ENCODE measurements around the gene CUL4B.
"Not testable (repeated sequence)": the region's sequence is repeated elsewhere in the genome, so short reads cannot be mapped to it uniquely, and the experiment has no call there.

The CUL4B gene

DNA sequence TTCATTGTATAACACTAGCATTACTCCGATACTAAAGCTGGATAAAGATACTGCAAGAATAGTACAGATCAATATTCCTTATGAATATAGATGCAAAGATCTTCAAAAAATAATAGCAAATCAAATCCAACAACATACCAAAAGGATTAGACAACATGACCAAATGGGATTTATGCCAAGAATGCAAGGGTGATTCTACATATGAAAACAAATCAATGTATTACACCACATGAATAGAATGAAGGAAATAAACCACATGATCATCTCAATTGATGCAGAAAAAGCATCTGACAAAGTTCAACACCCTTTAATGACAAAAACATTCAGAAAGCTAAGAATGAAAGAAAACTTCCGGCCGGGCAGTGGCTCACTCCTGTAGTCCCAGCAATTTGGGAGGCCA is 42.8 kb downstream of the CUL4B start:
- DNase-seq: no peak

DNA sequence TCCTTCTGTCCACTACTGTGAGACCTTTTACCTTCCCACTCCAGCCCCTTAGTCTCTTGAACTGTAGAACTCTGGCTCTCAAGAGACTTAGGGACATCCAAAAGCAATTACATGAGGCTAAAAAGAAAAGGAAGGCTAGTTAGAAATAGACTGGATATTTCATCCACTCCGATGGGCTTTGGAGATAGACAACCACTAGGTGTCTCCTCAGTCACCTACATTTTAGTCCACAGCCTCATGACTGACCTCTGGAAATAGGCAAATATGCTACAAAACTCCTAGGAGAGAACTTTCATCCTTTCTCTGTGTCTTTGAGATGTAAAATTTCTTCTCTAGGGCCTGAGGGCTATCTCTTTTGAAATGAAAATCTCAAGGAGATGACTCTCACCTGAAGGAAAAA is 46.5 kb downstream of the CUL4B start:
- no peak for DNase-seq

DNA sequence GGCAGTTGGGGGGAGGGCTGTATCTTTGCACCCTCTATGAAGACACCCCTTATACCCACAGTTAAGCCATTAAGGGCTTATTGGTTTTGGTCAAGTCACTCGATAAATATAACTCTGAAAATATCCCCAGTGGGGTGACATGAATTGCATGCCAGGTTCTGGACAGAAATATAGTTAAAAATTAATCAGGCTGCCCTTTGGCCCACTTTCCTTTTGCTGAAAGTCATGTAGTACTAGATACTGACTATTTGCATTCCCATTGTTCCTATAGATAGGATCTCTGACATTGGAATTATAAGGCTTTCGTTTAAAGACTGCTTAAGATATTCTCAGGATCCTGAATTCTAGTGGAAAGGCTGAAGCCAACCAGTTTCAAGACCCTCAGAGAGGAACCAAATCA is 48.1 kb downstream of the CUL4B start:
- DNase-seq: no peak

DNA sequence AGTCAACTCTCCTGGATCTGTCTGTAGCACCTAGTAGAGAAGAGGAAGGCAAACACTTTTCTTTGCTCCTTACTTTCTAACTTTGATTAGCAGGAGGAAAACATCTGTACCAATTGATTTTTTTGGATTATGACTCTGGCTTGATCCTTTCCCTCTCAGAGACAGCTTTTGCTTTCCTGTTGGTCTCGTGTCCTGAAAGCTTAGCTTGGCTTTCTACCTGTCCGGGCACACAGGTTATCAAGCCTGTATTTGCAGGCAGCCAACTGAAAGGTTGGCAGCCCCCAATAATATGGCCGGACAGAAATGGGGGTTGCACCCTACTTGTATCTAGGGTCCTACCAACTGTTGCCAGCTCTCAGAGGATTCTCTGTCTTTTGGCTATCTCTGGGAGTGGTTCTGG is 48.5 kb downstream of the CUL4B start:
- DNase-seq: no peak

DNA sequence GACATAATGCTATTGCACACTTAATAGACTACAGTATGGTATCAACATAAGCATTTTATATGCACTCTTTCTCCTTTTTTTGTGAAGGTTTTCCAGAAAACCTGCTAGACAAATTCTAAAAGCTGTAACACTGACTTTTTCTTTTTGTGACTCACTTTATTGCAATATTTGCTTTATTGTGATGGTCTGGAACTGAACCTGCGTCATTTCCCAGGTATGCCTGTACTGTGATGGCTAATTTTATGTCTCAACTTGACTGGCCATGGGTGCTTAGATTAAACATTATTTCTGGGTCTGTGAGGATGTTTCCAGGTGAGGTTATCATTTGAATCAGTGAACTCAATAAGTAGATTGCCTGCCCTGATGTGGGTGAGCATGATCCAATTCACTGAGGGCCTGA is 56.2 kb downstream of the CUL4B start:
- no peak for DNase-seq

DNA sequence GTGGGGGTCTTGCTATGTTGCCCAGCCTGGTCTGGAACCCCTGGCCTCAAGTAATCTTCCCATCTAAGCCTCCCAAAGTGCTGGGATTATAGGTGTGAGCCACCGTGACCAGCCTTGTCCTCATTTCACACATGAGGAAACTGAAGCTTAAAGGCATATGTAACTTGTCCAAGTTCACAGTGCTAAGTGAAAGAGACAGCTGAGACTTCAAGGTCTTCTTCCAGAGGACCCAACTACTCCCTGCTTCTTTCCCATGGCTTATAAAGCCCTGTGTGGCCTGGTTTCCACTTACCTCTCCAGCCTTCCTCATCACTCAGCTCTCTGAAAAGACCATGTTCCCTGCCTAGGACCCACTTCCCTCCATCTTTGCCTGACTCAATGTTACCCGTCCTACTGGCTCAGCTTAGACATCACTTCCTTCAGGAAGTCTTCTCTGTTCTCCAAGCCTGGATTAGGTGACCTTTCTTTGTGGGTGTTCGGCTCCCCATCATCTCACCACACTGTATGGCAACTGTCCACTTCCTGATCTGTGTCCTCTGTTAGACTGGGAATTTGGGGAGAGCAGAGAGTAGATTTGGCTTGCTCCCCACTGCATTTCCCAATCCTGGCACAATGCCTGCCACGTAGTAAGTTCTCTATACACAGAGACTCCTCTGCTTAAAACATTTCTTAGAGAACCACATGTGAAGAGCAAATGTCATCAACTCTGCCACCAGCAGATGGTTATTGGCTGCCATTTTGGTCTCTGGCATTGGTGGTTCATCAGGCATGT is 61.3 kb downstream of the CUL4B start:
- DNase-seq: no peak

DNA sequence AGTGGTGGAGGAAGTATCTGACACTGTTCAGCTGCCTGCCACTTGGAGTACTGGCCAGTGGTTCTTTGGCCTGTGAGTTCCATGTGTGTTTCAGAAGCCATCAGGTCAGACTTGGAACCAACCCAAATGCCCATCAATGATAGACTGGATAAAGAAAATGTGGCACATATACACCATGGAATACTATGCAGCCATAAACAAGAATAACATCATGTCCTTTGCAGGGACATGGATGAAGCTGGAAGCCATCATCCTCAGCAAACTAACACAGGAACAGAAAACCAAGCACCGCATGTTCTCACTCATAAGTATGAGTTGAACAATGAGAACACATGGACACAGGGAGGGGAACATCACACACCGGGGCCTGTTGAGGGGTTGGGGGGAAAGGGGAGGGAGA is 70.6 kb downstream of the CUL4B start:
- not testable (repeated sequence) for DNase-seq

DNA sequence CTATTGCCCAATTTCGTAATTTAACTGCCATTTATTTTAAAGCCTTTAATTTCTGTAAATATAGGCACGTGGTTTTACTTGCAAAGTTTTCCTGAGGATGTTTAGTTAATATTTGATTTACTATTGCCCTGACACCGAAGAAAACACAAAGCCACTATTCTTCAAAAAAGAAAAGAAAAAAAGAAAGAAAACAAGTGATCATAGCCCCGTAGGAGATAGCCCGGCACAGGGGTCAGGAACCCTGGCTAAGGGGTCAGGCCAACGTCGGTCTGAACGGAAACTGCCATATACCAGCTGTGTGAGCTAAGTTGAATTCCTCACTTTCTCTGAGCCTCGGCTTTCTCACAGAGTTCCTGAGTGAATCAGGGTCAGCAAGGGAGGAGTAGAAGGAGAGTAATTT is 74.0 kb downstream of the CUL4B start:
- DNase-seq: no peak

DNA sequence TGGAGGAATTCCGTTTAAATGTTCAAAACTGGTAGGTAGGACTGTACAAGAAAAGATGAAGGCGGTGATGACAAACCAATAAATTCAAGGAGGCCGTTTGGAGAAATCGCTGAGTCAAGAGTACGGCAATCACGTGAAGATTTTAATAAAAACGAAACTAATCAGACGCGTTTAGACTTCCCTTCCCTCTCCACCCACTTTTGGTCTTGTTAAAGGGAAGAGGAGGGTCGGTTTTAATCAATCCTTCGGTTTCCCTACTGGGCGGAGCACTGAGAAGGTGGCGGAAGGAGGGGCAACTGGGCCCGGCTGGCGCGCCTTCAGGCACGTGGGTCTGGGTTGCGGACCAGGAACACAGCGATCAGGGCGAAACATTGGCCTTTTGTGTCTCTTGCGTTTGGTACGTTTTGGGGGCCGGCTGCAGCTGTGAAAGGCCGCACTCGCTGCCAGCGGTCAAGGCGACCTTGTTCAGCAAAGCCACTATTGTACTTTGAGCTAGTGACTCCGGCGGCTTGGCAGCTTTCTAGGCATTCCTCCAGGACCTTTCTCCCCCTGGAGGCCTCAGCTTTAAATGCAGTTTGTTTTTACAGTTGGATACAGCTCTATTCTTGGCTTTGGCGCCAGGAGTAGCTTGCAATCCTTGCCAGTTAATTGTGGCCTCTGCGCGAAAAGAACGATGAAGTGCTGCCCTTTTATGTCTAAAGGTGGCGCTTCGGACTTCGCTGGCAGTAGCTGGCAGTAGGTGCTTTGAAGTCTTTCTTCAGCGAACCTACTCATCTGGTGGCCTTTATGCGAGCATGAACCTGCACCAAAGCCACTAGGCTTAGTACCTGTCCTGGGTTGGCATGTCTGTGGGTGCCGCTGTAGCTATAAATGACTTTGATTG is 74.9 kb downstream of the CUL4B start:
- peak; percentile 20 for DNase-seq

DNA sequence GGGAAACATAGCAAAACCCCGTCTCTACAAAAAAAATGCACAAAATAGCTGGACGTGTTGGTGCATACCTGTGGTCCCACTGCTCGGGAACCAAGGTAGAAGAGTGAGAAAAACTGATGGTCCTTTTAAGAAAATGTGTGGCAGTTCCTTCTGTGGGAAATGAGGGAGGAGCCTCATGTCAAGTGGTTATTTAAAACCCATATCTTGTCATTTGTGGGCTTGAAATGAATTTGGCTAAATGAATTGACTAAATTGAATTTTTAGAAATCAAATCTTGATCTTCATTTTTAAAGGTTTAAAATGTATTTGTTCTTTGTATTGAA is 75.5 kb downstream of the CUL4B start:
- no peak for DNase-seq

DNA sequence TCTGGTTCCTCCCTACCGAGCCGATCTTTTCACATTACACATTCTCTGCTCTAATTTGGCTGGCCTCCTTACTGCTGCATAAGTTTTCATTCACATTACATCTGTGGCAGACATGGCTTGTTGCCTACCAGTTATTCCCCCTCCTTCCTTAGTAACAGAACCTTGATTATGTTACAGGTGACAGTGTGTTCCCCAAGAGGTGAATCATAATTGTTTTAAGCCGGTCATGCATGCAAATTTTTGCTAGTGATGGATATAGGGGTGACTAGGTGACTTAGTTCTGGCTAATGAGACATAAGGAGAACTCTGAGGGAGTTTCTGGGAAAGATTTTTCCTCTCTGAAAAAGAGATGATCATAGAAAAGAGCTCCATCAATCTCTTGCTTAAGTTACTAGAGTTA is 83.3 kb downstream of the CUL4B start:
- no peak for DNase-seq

DNA sequence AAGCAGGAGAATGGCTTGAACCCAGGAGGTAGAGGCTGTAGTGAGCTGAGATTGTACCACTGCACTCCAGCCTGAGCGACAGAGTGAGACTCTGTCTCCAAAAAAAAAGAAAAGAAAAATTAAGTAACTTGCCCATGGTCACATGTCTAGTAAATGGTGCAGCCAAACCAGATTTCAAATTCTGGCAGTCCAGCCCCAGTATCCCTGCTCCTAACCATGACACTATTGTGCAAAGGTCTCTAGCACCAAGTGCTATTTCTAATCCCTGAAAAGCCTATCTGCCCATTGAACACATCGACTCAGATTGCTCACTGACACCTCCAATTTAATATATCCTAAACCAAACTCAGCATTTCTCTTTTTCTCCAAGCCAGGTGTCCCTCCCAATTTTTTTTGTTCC is 84.0 kb downstream of the CUL4B start:
- DNase-seq: no peak

DNA sequence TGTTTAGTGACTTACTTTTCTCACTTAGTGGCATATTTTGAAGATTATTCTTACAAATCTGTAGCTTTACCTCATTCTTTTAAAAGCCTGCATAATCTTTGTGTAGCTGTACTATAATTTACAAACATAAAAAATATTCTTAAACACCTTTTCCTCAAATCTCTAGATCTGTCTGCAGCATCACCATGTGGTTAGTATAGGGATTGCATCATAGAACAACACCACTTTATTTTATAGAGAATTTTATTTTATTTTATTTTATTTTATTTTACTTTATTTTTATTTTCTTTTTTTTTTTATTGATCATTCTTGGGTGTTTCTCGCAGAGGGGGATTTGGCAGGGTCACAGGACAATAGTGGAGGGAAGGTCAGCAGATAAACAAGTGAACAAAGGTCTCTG is 85.3 kb downstream of the CUL4B start:
- DNase-seq: not testable (repeated sequence)

All from effector CD8-positive, alpha-beta T cell (primary cell).